Neutrophil (primary cell): ENCODE measurements around the gene CLBA1.

Experiments
- H3K27ac ChIP-seq: fragments of 200-600 bp; sonication (generic); 2 replicates; pipeline ENCODE4 v1.5.1; 2016; ENCODE audit warnings: mild to moderate bottlenecking, moderate library complexity
- H3K27me3 ChIP-seq: fragments of 200-600 bp; sonication (generic); 2 replicates; pipeline ENCODE4 v1.6.0; 2016; ENCODE audit warnings: mild to moderate bottlenecking
- H3K36me3 ChIP-seq: fragments of 200-600 bp; sonication (generic); 2 replicates; pipeline ENCODE4 v1.5.1; 2017
- H3K4me1 ChIP-seq, 2 experiments: fragments of 200-600 bp in 1 of 2; sonication (generic) in 1 of 2; 1 replicate in 1 of 2; 2 replicates in 1 of 2; pipeline versions ENCODE4 v1.5.1 to v1.6.1; 2013 to 2016; ENCODE audit warnings: low read depth in 1 of 2, low read length in 1 of 2, mild to moderate bottlenecking in 1 of 2, moderate library complexity in 1 of 2; ENCODE audit not compliant: control insufficient read depth in 1 of 2, insufficient read depth in 1 of 2
- H3K4me3 ChIP-seq, 2 experiments: fragments of 200-600 bp in 1 of 2; sonication (generic) in 1 of 2; 1 replicate in 1 of 2; 2 replicates in 1 of 2; pipeline ENCODE4 v1.5.1; 2013 to 2016; ENCODE audit warnings: low read depth in 1 of 2, low read length in 1 of 2, mild to moderate bottlenecking in 1 of 2, moderate library complexity in 1 of 2
- H3K9me3 ChIP-seq: fragments of 200-600 bp; sonication (generic); 2 replicates; pipeline ENCODE4 v1.5.1; 2016
- CTCF ChIP-seq: fragments of 200-600 bp; sonication (generic); IDR thresholded peaks from 2 replicates; pipeline ENCODE4 v1.5.1; 2016; ENCODE audit warnings: antibody characterized with exemption

Gene CLBA1

DNA sequence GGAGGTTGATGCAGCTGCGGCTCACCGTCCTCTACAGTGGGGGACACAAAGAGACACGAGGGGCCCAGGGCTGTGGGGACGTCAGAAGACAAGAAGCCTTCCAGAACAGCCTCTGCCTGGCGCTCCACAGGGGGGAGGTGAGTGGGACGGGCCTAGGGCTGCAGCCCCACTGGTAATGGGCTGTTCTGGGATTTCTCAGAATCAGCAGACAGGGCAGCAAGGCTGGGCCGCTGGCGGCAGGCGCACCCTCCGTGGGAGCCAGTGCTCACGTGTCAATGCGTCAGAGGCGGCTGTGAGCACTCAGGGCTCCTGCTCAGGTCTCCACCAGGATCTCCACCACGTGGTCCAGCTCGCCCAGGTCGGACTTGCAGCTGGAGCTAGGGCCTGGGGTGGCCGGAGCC is 25.3 kb downstream of the CLBA1 start:
- no peaks in the 10 kb centered on the region for H3K27me3 ChIP-seq
- H3K36me3 ChIP-seq = peaks cover 56% of the 10 kb centered on the region
- peaks cover 0 to 4% of the 10 kb centered on the region in 2 experiments for H3K4me1 ChIP-seq
- H3K9me3 ChIP-seq = no peaks in the 10 kb centered on the region
- no peak overlapping the region for H3K27ac ChIP-seq
- no peak overlapping the region for H3K4me3 ChIP-seq
- TF ChIP-seq CTCF = no peak

DNA sequence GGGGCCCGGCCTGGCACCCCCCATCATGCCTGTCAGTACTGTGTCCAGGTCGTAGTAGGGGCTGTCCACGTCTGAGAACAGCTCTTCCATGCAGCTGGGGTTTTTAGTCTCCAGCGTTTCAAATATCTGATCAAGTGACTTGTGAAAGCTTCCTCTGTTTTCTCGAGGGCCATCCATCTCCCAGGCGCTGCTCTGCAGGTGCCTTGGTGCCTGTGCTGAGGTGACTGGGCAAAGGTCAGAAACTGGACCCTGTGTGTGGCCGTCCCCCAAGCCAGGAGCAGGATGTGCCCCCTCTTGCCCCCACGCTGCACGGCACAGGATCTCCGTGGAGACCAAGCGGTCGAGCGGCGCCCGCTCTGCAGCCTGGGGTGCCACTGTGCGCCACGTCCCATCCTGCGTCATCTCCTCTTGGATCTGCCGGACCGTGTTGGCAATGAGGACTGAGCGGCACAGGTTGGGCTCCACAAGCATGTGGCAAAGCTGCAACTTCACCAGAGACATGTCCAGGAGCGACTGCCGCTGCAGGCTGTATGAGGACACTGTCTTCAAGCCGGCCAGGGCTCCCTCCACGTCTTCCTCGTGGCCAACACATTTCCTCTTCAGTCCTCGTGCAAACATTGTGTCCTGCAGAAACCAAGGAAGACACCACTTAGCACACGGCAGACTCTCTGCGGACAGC is 25.9 kb downstream of the CLBA1 start:
- no peaks in the 10 kb centered on the region for H3K9me3 ChIP-seq
- no peak overlapping the region for H3K27ac ChIP-seq
- peaks cover 51% of the 10 kb centered on the region for H3K36me3 ChIP-seq
- H3K4me3 ChIP-seq = no peak overlapping the region
- H3K27me3 ChIP-seq = no peaks in the 10 kb centered on the region
- peaks cover 0 to 4% of the 10 kb centered on the region in 2 experiments for H3K4me1 ChIP-seq
- TF ChIP-seq CTCF = no peak

- Histone ChIP-seq H3K9me3 (no peaks in the 10 kb centered on the region), H3K36me3 (peaks cover 42% of the 10 kb centered on the region), H3K27ac (no peak overlapping the region), H3K4me3 (no peak overlapping the region), H3K27me3 (no peaks in the 10 kb centered on the region), H3K4me1 (peaks cover 0 to 4% of the 10 kb centered on the region in 2 experiments)
- TF ChIP-seq CTCF = no peak
Observed at GRCh38 chr14:105012171-105012985, 26.8 kb downstream of the CLBA1 start.

- no peak for TF ChIP-seq CTCF
- H3K9me3 ChIP-seq = no peaks in the 10 kb centered on the region
- H3K4me3 ChIP-seq = no peak overlapping the region
- peaks cover 33% of the 10 kb centered on the region for H3K36me3 ChIP-seq
- no peak overlapping the region for H3K27ac ChIP-seq
- H3K4me1 ChIP-seq = peaks cover 0 to 4% of the 10 kb centered on the region in 2 experiments
- no peaks in the 10 kb centered on the region for H3K27me3 ChIP-seq
Observed at GRCh38 chr14:105013150-105013785, 27.7 kb downstream of the CLBA1 start.

GRCh38 chr14:105014032-105014431 is 28.4 kb downstream of the CLBA1 start:
- H3K36me3 ChIP-seq = peaks cover 27% of the 10 kb centered on the region
- TF ChIP-seq CTCF = no peak
- H3K9me3 ChIP-seq = no peaks in the 10 kb centered on the region
- no peaks in the 10 kb centered on the region for H3K27me3 ChIP-seq
- peaks cover under 1 to 7% of the 10 kb centered on the region in 2 experiments for H3K4me1 ChIP-seq
- H3K27ac ChIP-seq = no peak overlapping the region
- no peak overlapping the region for H3K4me3 ChIP-seq
